Keratinocyte (primary cell): Measurements from ENCODE around the gene KCNN3.

Experiments
- CTCF ChIP-seq, 3 experiments: IDR thresholded peaks in 1 of 3; conservative IDR thresholded peaks in 1 of 3; optimal IDR thresholded peaks in 1 of 3; 2 replicates in 2 of 3; 3 replicates in 1 of 3; pipeline versions ENCODE3 to v1.5.1; 2011; ENCODE audit warnings: low read length in 3 of 3, mild to moderate bottlenecking in 3 of 3, moderate library complexity in 2 of 3, control low read depth in 1 of 3, inconsistent platforms in 1 of 3; ENCODE audit not compliant: insufficient read depth in 2 of 3; ENCODE audit errors: extremely low read depth in 1 of 3
- EZH2 ChIP-seq: IDR thresholded peaks from one replicate; pipeline ENCODE4 v1.6.1; 2012; ENCODE audit warnings: inconsistent platforms, mild to moderate bottlenecking, low read length, moderate library complexity

- TF ChIP-seq CTCF (optimal IDR thresholded peaks at IDR 0.05 in 1 of 3, IDR thresholded peaks at IDR 0.05 in 1 of 3, conservative IDR thresholded peaks at IDR 0.05 in 1 of 3; ENCODE audit: extremely low read depth in 1 of 3, insufficient read depth in 2 of 3, low read length in 3 of 3) (no peak), EZH2 (no peak)
These were observed 94.2 kb downstream of the KCNN3 start for GRCh38 chr1:154775621-154776605.
